BLaER1 treated with 17β-estradiol and CSF1 and Interleukin-3, amounts not matched to agents 10 nM and 100 nM (cell line): ENCODE measurements around the gene TBC1D8B.

Source experiments
- H3K27ac ChIP-seq, 11 experiments: shearing (Covaris generic); formaldehyde crosslinking; 2 replicates each; pipeline ENCODE4 v1.8.1; 2022
- H3K27me3 ChIP-seq, 11 experiments: shearing (Covaris generic); formaldehyde crosslinking; 2 replicates each; pipeline ENCODE4 v1.8.1; 2022
- H3K36me3 ChIP-seq, 11 experiments: shearing (Covaris generic); formaldehyde crosslinking; 2 replicates each; pipeline ENCODE4 v1.8.1; 2022
- H3K4me1 ChIP-seq, 10 experiments: shearing (Covaris generic); formaldehyde crosslinking; 2 replicates each; pipeline ENCODE4 v1.8.1; 2022
- H3K4me2 ChIP-seq, 11 experiments: shearing (Covaris generic); formaldehyde crosslinking; 2 replicates each; pipeline ENCODE4 v1.8.1; 2022
- H3K4me3 ChIP-seq, 10 experiments: shearing (Covaris generic); formaldehyde crosslinking; 2 replicates each; pipeline ENCODE4 v1.8.1; 2022
- H3K9ac ChIP-seq, 11 experiments: shearing (Covaris generic); formaldehyde crosslinking; 2 replicates each; pipeline ENCODE4 v1.8.1; 2022
- H3K9me3 ChIP-seq, 11 experiments: shearing (Covaris generic); formaldehyde crosslinking; replicated peaks in 1 of 11; 2 replicates each; pipeline ENCODE4 v1.8.1; 2022
- H4K20me1 ChIP-seq, 11 experiments: shearing (Covaris generic); formaldehyde crosslinking; 2 replicates each; pipeline ENCODE4 v1.8.1; 2022
- Cebpa-rat ChIP-seq, 11 experiments: shearing (Covaris generic); IDR thresholded peaks; 2 replicates each; pipeline ENCODE4 v1.8.1; 2022

TBC1D8B gene

DNA sequence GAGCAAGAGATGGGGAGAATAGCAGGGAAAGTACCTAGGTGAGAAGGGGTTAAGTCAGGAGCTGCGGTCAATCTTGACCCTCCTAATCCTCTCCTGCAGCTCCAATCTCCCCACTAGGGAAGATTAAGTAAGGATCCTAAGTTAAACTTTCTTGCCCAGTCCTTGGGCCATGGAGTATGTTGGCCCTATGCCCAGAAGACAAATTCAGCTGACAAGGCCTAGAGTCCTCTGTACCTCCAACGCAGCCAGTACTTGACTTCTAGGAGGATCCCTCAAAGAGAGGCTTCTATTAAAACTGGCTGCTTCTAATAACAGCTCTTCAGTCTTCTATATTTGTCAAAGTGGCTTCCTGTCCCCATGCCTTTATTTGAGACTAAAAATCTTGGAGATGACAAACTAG, 119.2 kb downstream of the TBC1D8B start:
- Histone ChIP-seq H3K9me3 (no peaks in the 10 kb centered on the region; a peak in 1 of 22 replicates), H3K27me3 (peaks cover 83 to 99% (median 95%) of the 10 kb centered on the region in 11 experiments), H3K4me2 (no peak overlapping the region), H3K4me1 (peaks cover 8 to 17% (median 13%) of the 10 kb centered on the region in 10 experiments; a peak in 18 of 20 replicates), H3K27ac (no peak overlapping the region), H3K36me3 (no peaks in the 10 kb centered on the region), H3K4me3 (no peak overlapping the region), H4K20me1 (peaks cover 0 to 7% (median 0%) of the 10 kb centered on the region in 11 experiments; a peak in 2 of 22 replicates), H3K9ac (no peak overlapping the region)
- TF ChIP-seq Cebpa-rat (IDR thresholded peaks at IDR 0.05): no peak
